Mammary epithelial cell (primary cell): Measurements from ENCODE around the gene NT5C2.
"Not testable (repeated sequence)": the region's sequence is repeated elsewhere in the genome, so short reads cannot be mapped to it uniquely, and the experiment has no call there.

ENCODE experiments used
- EZH2 ChIP-seq: IDR thresholded peaks from 2 replicates; pipeline ENCODE4 v1.6.1; 2012; ENCODE audit warnings: low read length, inconsistent platforms, borderline replicate concordance
- TF ChIP-seq, protein P1 (sequence below), 2 donors: IDR thresholded peaks in 1 of 2; conservative IDR thresholded peaks in 1 of 2; 2 replicates each; pipeline ENCODE4 v1.5.1; 2011 to 2012; ENCODE audit warnings: inconsistent platforms in 2 of 2, low read length in 2 of 2, mild to moderate bottlenecking in 2 of 2, control low read depth in 1 of 2, low read depth in 1 of 2; ENCODE audit not compliant: insufficient read depth in 1 of 2; ENCODE audit errors: extremely low read depth in 1 of 2

DNA sequence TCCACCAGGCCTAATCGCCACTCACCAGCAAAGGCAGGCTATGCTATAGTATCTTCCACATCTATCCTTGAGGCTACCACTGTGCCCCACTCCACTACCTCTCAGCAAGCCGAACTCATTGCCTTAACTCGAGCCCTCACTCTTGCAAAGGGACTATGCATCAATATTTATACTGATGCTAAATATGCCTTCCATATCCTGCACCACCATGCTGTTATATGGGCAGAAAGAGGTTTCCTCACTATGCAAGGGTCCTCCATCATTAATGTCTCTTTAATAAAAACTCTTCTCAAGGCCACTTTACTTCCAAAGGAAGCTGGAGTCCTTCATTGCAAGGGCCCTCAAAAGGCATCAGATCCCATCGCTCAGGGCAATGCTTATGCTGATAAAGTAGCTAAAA lies 17.2 kb upstream of the NT5C2 start:
- TF ChIP-seq, protein P1, sequence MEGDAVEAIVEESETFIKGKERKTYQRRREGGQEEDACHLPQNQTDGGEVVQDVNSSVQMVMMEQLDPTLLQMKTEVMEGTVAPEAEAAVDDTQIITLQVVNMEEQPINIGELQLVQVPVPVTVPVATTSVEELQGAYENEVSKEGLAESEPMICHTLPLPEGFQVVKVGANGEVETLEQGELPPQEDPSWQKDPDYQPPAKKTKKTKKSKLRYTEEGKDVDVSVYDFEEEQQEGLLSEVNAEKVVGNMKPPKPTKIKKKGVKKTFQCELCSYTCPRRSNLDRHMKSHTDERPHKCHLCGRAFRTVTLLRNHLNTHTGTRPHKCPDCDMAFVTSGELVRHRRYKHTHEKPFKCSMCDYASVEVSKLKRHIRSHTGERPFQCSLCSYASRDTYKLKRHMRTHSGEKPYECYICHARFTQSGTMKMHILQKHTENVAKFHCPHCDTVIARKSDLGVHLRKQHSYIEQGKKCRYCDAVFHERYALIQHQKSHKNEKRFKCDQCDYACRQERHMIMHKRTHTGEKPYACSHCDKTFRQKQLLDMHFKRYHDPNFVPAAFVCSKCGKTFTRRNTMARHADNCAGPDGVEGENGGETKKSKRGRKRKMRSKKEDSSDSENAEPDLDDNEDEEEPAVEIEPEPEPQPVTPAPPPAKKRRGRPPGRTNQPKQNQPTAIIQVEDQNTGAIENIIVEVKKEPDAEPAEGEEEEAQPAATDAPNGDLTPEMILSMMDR (conservative IDR thresholded peaks at IDR 0.05 in 1 of 2, IDR thresholded peaks at IDR 0.05 in 1 of 2; ENCODE audit: extremely low read depth in 1 of 2, insufficient read depth in 1 of 2, low read depth in 1 of 2, low read length in 2 of 2) = not testable (repeated sequence)
- TF ChIP-seq EZH2 = not testable (repeated sequence)
